Fibroblast of lung (primary cell): ENCODE measurements around the gene INTS6.

Source experiments
- EZH2 ChIP-seq: IDR thresholded peaks from 2 replicates; pipeline ENCODE4 v1.5.1; 2012; ENCODE audit warnings: low read length, control low read depth, mild to moderate bottlenecking; ENCODE audit errors: missing control alignments
- TF ChIP-seq, protein P1 (sequence below), 2 donors: IDR thresholded peaks in 1 of 2; conservative IDR thresholded peaks in 1 of 2; 1 replicate in 1 of 2; 2 replicates in 1 of 2; pipeline ENCODE4 v1.5.1; 2011 to 2012; ENCODE audit warnings: low read length in 2 of 2, control low read depth in 1 of 2, inconsistent platforms in 1 of 2, low read depth in 1 of 2, mild to moderate bottlenecking in 1 of 2

DNA sequence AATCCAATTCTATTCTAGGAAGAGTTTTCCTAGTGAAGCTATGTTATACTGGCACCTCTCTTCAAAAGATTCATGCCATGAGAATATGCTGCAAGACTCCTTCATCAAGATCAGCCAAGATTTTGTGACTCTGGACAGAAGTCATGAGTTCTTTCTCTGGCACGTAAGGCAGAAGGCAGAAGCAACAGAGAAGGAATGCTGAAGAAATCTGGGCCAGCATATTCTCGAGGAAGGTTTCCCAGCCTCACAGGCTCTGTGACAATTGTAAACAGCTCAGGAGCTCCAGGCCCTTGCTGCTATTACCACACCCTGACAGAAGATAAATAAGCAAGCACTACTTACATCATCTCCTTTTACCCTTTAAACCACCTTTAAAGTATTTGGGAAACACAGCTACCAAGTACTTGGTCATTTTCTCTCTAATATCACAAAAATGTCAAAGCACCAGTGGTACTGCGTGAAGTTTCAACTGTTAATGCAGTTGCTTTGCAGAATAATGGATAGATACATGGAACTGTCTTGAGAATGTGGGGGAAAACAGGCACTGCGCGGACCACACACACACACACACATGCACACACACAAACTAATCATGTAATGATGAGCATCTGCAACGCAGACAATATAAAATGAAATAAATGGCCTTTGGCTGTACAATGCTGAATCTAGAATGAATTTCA is 55.4 kb downstream of the INTS6 start:
- TF ChIP-seq EZH2: no peak
- TF ChIP-seq, protein P1, sequence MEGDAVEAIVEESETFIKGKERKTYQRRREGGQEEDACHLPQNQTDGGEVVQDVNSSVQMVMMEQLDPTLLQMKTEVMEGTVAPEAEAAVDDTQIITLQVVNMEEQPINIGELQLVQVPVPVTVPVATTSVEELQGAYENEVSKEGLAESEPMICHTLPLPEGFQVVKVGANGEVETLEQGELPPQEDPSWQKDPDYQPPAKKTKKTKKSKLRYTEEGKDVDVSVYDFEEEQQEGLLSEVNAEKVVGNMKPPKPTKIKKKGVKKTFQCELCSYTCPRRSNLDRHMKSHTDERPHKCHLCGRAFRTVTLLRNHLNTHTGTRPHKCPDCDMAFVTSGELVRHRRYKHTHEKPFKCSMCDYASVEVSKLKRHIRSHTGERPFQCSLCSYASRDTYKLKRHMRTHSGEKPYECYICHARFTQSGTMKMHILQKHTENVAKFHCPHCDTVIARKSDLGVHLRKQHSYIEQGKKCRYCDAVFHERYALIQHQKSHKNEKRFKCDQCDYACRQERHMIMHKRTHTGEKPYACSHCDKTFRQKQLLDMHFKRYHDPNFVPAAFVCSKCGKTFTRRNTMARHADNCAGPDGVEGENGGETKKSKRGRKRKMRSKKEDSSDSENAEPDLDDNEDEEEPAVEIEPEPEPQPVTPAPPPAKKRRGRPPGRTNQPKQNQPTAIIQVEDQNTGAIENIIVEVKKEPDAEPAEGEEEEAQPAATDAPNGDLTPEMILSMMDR (conservative IDR thresholded peaks at IDR 0.05 in 1 of 2, IDR thresholded peaks at IDR 0.05 in 1 of 2; ENCODE audit: low read depth in 1 of 2, low read length in 2 of 2): no peak
